A549 (cell line): ENCODE results near the gene TRMT1. TPM values are rescaled to one million over a fixed set of nuclear protein-coding genes. Genes with fewer than 3 reads are reported as not detected.

Experiments
- ATAC-seq, 2 experiments: fragments of 200-7000 bp in 1 of 2; fragments of >200 bp in 1 of 2; cut with Nextera tagmentation in 1 of 2; cut with Tn5 transposase in 1 of 2; 3 replicates each; pipeline versions ENCODE4 v1.8.0 to v1.9.1; 2018 to 2020; ENCODE audit warnings: mild to moderate bottlenecking in 1 of 2, moderate library complexity in 1 of 2
- CTCF ChIA-PET: fragments of 300-600 bp; sonication (Branson Sonifier 250); formaldehyde crosslinking; extraction: SDS; loops from one replicate; lab custom pipeline; 2021; ENCODE audit warnings: antibody characterized with exemption, inconsistent platforms; lab: Yijun Ruan, JAX
- POLR2A ChIA-PET: fragments of 350-600 bp; formaldehyde crosslinking; extraction: SDS; loops from one replicate; lab custom pipeline; 2021; ENCODE audit warnings: antibody characterized with exemption, inconsistent platforms; lab: Yijun Ruan, JAX
- DNase-seq, 2 experiments: peaks; one replicate each; pipeline versions ENCODE4 v3.0.0 to v3.0.0-alpha.2; 2011 to 2016; ENCODE audit warnings: low read depth in 1 of 2, low spot score in 1 of 2
- FAIRE-seq: peaks from 2 replicates; lab custom pipeline; 2011; peaks lifted over from hg19 to GRCh38; lab: Jason Lieb, UNC
- H3K27ac ChIP-seq, 2 experiments: fragments of >200 bp; sonication (Bioruptor Twin); formaldehyde crosslinking; 3 replicates each; pipeline ENCODE4 v1.5.1; 2016 to 2017
- H3K4me1 ChIP-seq: fragments of >200 bp; sonication (Bioruptor Twin); formaldehyde crosslinking; 3 replicates; pipeline ENCODE4 v1.6.1; 2016
- H3K4me2 ChIP-seq: fragments of >200 bp; sonication (Bioruptor Twin); formaldehyde crosslinking; 3 replicates; pipeline ENCODE4 v1.6.1; 2016
- H3K4me3 ChIP-seq: fragments of >200 bp; sonication (Bioruptor Twin); formaldehyde crosslinking; 3 replicates; pipeline ENCODE4 v1.5.1; 2016
- H3K9me3 ChIP-seq: fragments of >200 bp; sonication (Bioruptor Twin); formaldehyde crosslinking; 3 replicates; pipeline ENCODE4 v1.6.1; 2016
- CBX2 ChIP-seq: fragments of 200-600 bp; sonication (generic); IDR thresholded peaks from 2 replicates; pipeline ENCODE4 v1.6.1; 2016; ENCODE audit warnings: low read depth, mild to moderate bottlenecking, borderline replicate concordance
- CBX8 ChIP-seq: fragments of 200-600 bp; sonication (generic); IDR thresholded peaks from 2 replicates; pipeline ENCODE4 v1.6.1; 2016
- EHMT2 ChIP-seq: fragments of 200-600 bp; sonication (generic); IDR thresholded peaks from 2 replicates; pipeline ENCODE4 v1.6.1; 2016; ENCODE audit warnings: antibody characterized with exemption, low read depth, mild to moderate bottlenecking, moderate library complexity
- EP300 ChIP-seq, 2 experiments: fragments of >200 bp; sonication (Bioruptor Twin); formaldehyde crosslinking; IDR thresholded peaks; 2 replicates in 1 of 2; 3 replicates in 1 of 2; pipeline ENCODE4 v1.6.1; 2016 to 2017
- GATA3 ChIP-seq: IDR thresholded peaks from 2 replicates; pipeline ENCODE4 v1.6.1; 2012; ENCODE audit warnings: borderline replicate concordance
- HDAC2 ChIP-seq: fragments of 200-600 bp; sonication (generic); IDR thresholded peaks from 2 replicates; pipeline ENCODE4 v1.6.1; 2016
- HOXA7 ChIP-seq: fragments of 250-450 bp; sonication (Bioruptor Pico); IDR thresholded peaks from 2 replicates; pipeline ENCODE4 v1.5.0; 2020; ENCODE audit warnings: mild to moderate bottlenecking, moderate library complexity
- HOXB5 ChIP-seq: fragments of 250-450 bp; sonication (Bioruptor Pico); IDR thresholded peaks from 2 replicates; pipeline ENCODE4 v1.5.0; 2020; ENCODE audit warnings: mild to moderate bottlenecking, moderate library complexity
- JUNB ChIP-seq: fragments of >200 bp; sonication (Bioruptor Twin); formaldehyde crosslinking; IDR thresholded peaks from 2 replicates; pipeline ENCODE4 v1.6.1; 2016
- MAFK ChIP-seq: fragments of 450-650 bp; IDR thresholded peaks from 2 replicates; pipeline ENCODE4 v1.6.1; 2014; ENCODE audit not compliant: partially characterized antibody
- MAZ ChIP-seq: fragments of 150-350 bp; IDR thresholded peaks from 2 replicates; pipeline ENCODE4 v1.6.1; 2014; ENCODE audit warnings: antibody characterized with exemption, low read depth, low read length, borderline replicate concordance
- MYC ChIP-seq: IDR thresholded peaks from 2 replicates; pipeline ENCODE4 v1.6.1; 2012; ENCODE audit warnings: mild to moderate bottlenecking, inconsistent platforms, low read length, improper control_type of control experiment, borderline replicate concordance
- POLR2AphosphoS2 ChIP-seq: conservative IDR thresholded peaks from 2 replicates; pipeline ENCODE4 v1.6.1; 2012; ENCODE audit warnings: low read length, improper control_type of control experiment, inconsistent platforms
- USF2 ChIP-seq: fragments of 450-650 bp; IDR thresholded peaks from 2 replicates; pipeline ENCODE4 v1.6.1; 2014; ENCODE audit warnings: antibody characterized with exemption
- ZC3H11A ChIP-seq: fragments of 450-650 bp; IDR thresholded peaks from 2 replicates; pipeline ENCODE4 v1.6.1; 2014; ENCODE audit warnings: antibody characterized with exemption, mild to moderate bottlenecking
- ZNF302 ChIP-seq: fragments of 250-450 bp; sonication (Bioruptor Pico); IDR thresholded peaks from 2 replicates; pipeline ENCODE4 v1.9.0; 2021; ENCODE audit warnings: inconsistent platforms, mild to moderate bottlenecking, moderate library complexity
- ZSCAN20 ChIP-seq: fragments of 250-450 bp; sonication (Bioruptor Pico); IDR thresholded peaks from 2 replicates; pipeline ENCODE4 v1.8.0; 2022; ENCODE audit warnings: mild to moderate bottlenecking, moderate library complexity
- WGBS: methylation state at CpG from one replicate; pipeline ENCODE4 v1.1.6; 2017; ENCODE audit errors: missing lambda C conversion rate; 5-methylcytosine and 5-hydroxymethylcytosine counted together
- polyA plus RNA-seq, 4 experiments: library from polyadenylated mRNA; depleted of rRNA in 3 of 4; stranded (reverse); fragments of >200 nt; fragmentation: RNase III in 1 of 4; extraction: RNeasy Plus Mini Kit Qiagen cat#74134 plus additional on column Dnase treatment in 1 of 4; gene quantifications; 2 replicates in 3 of 4; 3 replicates in 1 of 4; pipeline ENCODE4 v1.2.3, GENCODE V29; 2011 to 2017
- TF ChIP-seq, protein P1 (sequence below): fragments of >200 bp; sonication (Bioruptor Twin); formaldehyde crosslinking; IDR thresholded peaks from 2 replicates; pipeline ENCODE4 v1.6.1; 2016

TRMT1 gene
- polyA plus RNA-seq, 2 of the 4 experiments (the other 2 are of a cell fraction), result 18.2 to 29.8 TPM

GRCh38 chr19:13122980-13123957, 6.7 kb upstream of the TRMT1 start:
- 88% methylated on average over 18 of the region's 20 CpGs for WGBS
- H3K4me3 ChIP-seq, result no peak overlapping the region
- H3K4me2 ChIP-seq, result no peak overlapping the region
- ATAC-seq (no peak), DNase-seq (no peak), FAIRE-seq (no peak)
- ChIA-PET CTCF (interaction anchor here (0.5 kb wide), 1 partner anchor 59 kb away, joined by 3 read pairs; no protein-coding TSS in a partner anchor), POLR2A (no interaction called here)
- no peak for TF ChIP-seq USF2
- TF ChIP-seq JUNB, result no peak
- no peak for TF ChIP-seq GATA3
- no peak for TF ChIP-seq EP300 (IDR thresholded peaks at IDR 0.05)
- no peak for TF ChIP-seq CBX8
- TF ChIP-seq POLR2AphosphoS2, result no peak
- no peak for TF ChIP-seq CBX2
- TF ChIP-seq ZNF302 (CRISPR knock-in tag), result no peak
- peaks cover 16% of the 10 kb centered on the region for H3K4me1 ChIP-seq
- H3K9me3 ChIP-seq, result no peaks in the 10 kb centered on the region
- H3K27ac ChIP-seq, result no peak overlapping the region

DNA sequence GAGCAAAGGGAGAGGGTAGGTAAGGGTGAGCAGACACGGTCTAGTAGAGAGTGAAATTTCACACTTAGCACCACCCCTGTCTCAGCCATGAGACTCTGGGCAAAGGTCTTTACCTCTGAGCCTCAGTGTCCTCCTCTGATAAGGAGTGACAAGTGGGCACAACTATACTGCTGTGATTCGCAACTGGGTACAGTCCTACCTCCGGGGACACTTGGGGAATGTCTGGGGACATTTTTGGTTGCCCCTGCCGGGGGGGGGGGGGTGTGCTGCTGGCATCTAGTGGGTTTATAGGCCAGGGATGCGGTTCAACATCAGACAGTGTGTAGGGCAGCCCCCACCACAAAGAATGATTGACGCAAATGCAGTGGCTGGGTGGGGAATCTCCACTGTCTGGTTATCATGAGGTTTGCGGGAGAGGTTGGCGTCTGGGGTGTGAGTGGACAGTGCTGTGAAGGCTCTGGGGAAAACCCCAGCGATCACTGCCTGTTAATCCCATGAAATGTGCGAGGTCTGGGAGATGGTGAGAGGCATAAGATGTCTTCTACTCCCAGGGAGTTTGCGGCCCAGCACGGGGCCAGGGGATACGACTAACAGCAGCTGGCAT, 5.8 kb upstream of the TRMT1 start:
- H3K4me1 ChIP-seq, result peaks cover 16% of the 10 kb centered on the region
- H3K4me2 ChIP-seq, result no peak overlapping the region
- no peak overlapping the region for H3K27ac ChIP-seq
- FAIRE-seq, result no peak
- DNase-seq, result no peak
- no peaks in the 10 kb centered on the region for H3K9me3 ChIP-seq
- ChIA-PET CTCF (interaction anchor here (0.5 kb wide), 1 partner anchor 59 kb away, joined by 3 read pairs; no protein-coding TSS in a partner anchor), POLR2A (no interaction called here)
- WGBS, result 85% methylated on average over 10 of the region's 13 CpGs
- ATAC-seq, result no peak
- TF ChIP-seq HOXB5 (CRISPR knock-in tag) (no peak), ZSCAN20 (CRISPR knock-in tag) (no peak), EHMT2 (no peak), ZNF302 (CRISPR knock-in tag) (no peak), GATA3 (no peak), MAFK (no peak), HOXA7 (CRISPR knock-in tag) (no peak)
- TF ChIP-seq, protein P1, sequence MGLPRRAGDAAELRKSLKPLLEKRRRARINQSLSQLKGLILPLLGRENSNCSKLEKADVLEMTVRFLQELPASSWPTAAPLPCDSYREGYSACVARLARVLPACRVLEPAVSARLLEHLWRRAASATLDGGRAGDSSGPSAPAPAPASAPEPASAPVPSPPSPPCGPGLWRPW, result no peak
- TF ChIP-seq, all 56 proteins: peak for 0
- no peak overlapping the region for H3K4me3 ChIP-seq

- CTCF ChIA-PET, result interaction anchor here (1.2 to 1.4 kb wide), 2 partner anchors 144 to 156 kb away, joined by 3 to 4 read pairs; no protein-coding TSS in a partner anchor
- ATAC-seq, result no peak
- POLR2A ChIA-PET, result no interaction called here
- WGBS, result 91% methylated on average over 18 of the region's 18 CpGs
- H3K4me2 ChIP-seq, result no peak overlapping the region
- H3K27ac ChIP-seq, result no peak overlapping the region
- no peak for FAIRE-seq
- no peak for DNase-seq
- no peaks in the 10 kb centered on the region for H3K9me3 ChIP-seq
- peaks cover 16% of the 10 kb centered on the region for H3K4me1 ChIP-seq
- H3K4me3 ChIP-seq, result no peak overlapping the region
- no peak for TF ChIP-seq MAZ
- no peak for TF ChIP-seq ZC3H11A
- no peak for TF ChIP-seq ZNF302 (CRISPR knock-in tag)
- no peak for TF ChIP-seq EHMT2
- TF ChIP-seq MYC, result no peak
- no peak for TF ChIP-seq MAFK
- TF ChIP-seq HDAC2, result no peak
Measured at GRCh38 chr19:13121551-13122274, 5.2 kb upstream of the TRMT1 start.
